SK-N-SH (cell line): ENCODE measurements around the gene PYGO2. TPM values are rescaled to one million over a fixed set of nuclear protein-coding genes. Genes with fewer than 3 reads are reported as not detected.

Experiments
- CTCF ChIA-PET: fragments of 300-600, 350-600 bp; formaldehyde crosslinking; extraction: SDS; loops from one replicate; lab custom pipeline; 2021; lab: Yijun Ruan, JAX
- POLR2A ChIA-PET: fragments of 350-600 bp; sonication (Branson Sonifier 250); formaldehyde crosslinking; extraction: SDS; loops from one replicate; lab custom pipeline; 2020; ENCODE audit warnings: antibody characterized with exemption, inconsistent platforms; lab: Yijun Ruan, JAX
- DNase-seq: peaks from one replicate; pipeline ENCODE4 v3.0.0; 2012
- H2AFZ ChIP-seq: fragments of 200-600 bp; sonication (generic); 2 replicates; pipeline ENCODE4 v1.8.1; 2016; ENCODE audit warnings: antibody characterized with exemption, mild to moderate bottlenecking, low read depth
- H3F3A ChIP-seq: fragments of 200-600 bp; sonication (generic); replicated peaks from 2 replicates; pipeline ENCODE3; 2016; ENCODE audit warnings: antibody characterized with exemption, mild to moderate bottlenecking; ENCODE audit not compliant: insufficient read depth
- H3K27ac ChIP-seq, 2 experiments: fragments of 200-500 bp in 1 of 2; fragments of 200-600 bp in 1 of 2; sonication (Bioruptor generic) in 1 of 2; sonication (generic), shearing (Covaris generic) in 1 of 2; 2 replicates each; pipeline versions ENCODE4 v1.5.1 to v1.6.1; 2014 to 2016; ENCODE audit warnings: low read depth in 2 of 2, inconsistent platforms in 1 of 2, low read length in 1 of 2, mild to moderate bottlenecking in 1 of 2, mixed read lengths in 1 of 2
- H3K27me3 ChIP-seq: fragments of 200-600 bp; sonication (generic), shearing (Covaris generic); 2 replicates; pipeline ENCODE4 v1.6.1; 2016; ENCODE audit warnings: mixed run types; ENCODE audit not compliant: insufficient read depth
- H3K36me3 ChIP-seq, 2 experiments: fragments of 200-500 bp in 1 of 2; fragments of 200-600 bp in 1 of 2; sonication (Bioruptor generic) in 1 of 2; sonication (generic) in 1 of 2; replicated peaks in 1 of 2; 2 replicates each; pipeline versions ENCODE3 to v1.5.1; 2014 to 2016; ENCODE audit warnings: low read length in 1 of 2, mild to moderate bottlenecking in 1 of 2; ENCODE audit not compliant: insufficient read depth in 2 of 2, control insufficient read depth in 1 of 2
- H3K4me1 ChIP-seq, 2 experiments: fragments of 200-500 bp in 1 of 2; fragments of 200-600 bp in 1 of 2; sonication (Bioruptor generic) in 1 of 2; sonication (generic), shearing (Covaris generic) in 1 of 2; 2 replicates each; pipeline versions ENCODE4 v1.5.1 to v1.6.1; 2014 to 2016; ENCODE audit warnings: low read depth in 1 of 2, low read length in 1 of 2, mixed run types in 1 of 2; ENCODE audit not compliant: insufficient read depth in 2 of 2, control insufficient read depth in 1 of 2
- H3K4me2 ChIP-seq: fragments of 200-600 bp; sonication (generic), shearing (Covaris generic); 2 replicates; pipeline ENCODE4 v1.6.1; 2017; ENCODE audit warnings: mixed run types
- H3K4me3 ChIP-seq, 2 experiments: fragments of 200-500 bp in 1 of 2; fragments of 200-600 bp in 1 of 2; sonication (Bioruptor generic) in 1 of 2; sonication (generic), shearing (Covaris generic) in 1 of 2; 2 replicates each; pipeline versions ENCODE4 v1.5.1 to v1.8.1; 2014 to 2016; ENCODE audit warnings: low read depth in 2 of 2, inconsistent platforms in 1 of 2, low read length in 1 of 2, mild to moderate bottlenecking in 1 of 2, mixed read lengths in 1 of 2, moderate library complexity in 1 of 2
- H3K79me2 ChIP-seq: fragments of 200-600 bp; sonication (generic); 2 replicates; pipeline ENCODE4 v1.8.1; 2017; ENCODE audit warnings: mild to moderate bottlenecking; ENCODE audit not compliant: insufficient read depth
- H3K9ac ChIP-seq: fragments of 200-600 bp; sonication (generic); 2 replicates; pipeline ENCODE4 v1.6.1; 2017; ENCODE audit warnings: mixed run types
- H3K9me2 ChIP-seq: fragments of 200-600 bp; sonication (generic); 2 replicates; pipeline ENCODE4 v1.6.1; 2017; ENCODE audit warnings: mixed run types
- H3K9me3 ChIP-seq: fragments of 200-600 bp; sonication (generic); 2 replicates; pipeline ENCODE4 v1.6.1; 2017; ENCODE audit warnings: mixed run types, mild to moderate bottlenecking, moderate library complexity
- H4K20me1 ChIP-seq: fragments of 200-600 bp; sonication (generic); 2 replicates; pipeline ENCODE4 v1.6.1; 2017; ENCODE audit warnings: mild to moderate bottlenecking, mixed run types; ENCODE audit not compliant: insufficient read depth
- CHD2 ChIP-seq: fragments of 150-350 bp; IDR thresholded peaks from 2 replicates; pipeline ENCODE4 v1.6.1; 2018; ENCODE audit warnings: low read length; ENCODE audit not compliant: partially characterized antibody
- CTCF ChIP-seq: fragments of 200-600 bp; sonication (generic); IDR thresholded peaks from 2 replicates; pipeline ENCODE4 v1.6.1; 2017; ENCODE audit warnings: antibody characterized with exemption, mild to moderate bottlenecking, moderate library complexity
- ELF1 ChIP-seq: IDR thresholded peaks from 2 replicates; pipeline ENCODE4 v1.4.0; 2012
- EP300 ChIP-seq, 2 experiments: IDR thresholded peaks; 2 replicates each; pipeline versions ENCODE4 v1.4.0 to v1.6.1; 2012; ENCODE audit warnings: borderline replicate concordance in 1 of 2, low read depth in 1 of 2, low read length in 1 of 2
- FOSL2 ChIP-seq: IDR thresholded peaks from 2 replicates; pipeline ENCODE4 v1.4.0; 2012; ENCODE audit warnings: low read depth, mild to moderate bottlenecking, moderate library complexity, borderline replicate concordance
- FOXM1 ChIP-seq: IDR thresholded peaks from 2 replicates; pipeline ENCODE4 v1.4.0; 2012; ENCODE audit warnings: low read depth, mild to moderate bottlenecking
- GABPA ChIP-seq: IDR thresholded peaks from 2 replicates; pipeline ENCODE4 v1.4.0; 2012; ENCODE audit warnings: low read depth, mild to moderate bottlenecking
- GATA2 ChIP-seq: sonication (generic); formaldehyde crosslinking; IDR thresholded peaks from 2 replicates; pipeline ENCODE4 v1.5.0; 2020; ENCODE audit warnings: mild to moderate bottlenecking, missing genetic modification reagents
- MAX ChIP-seq: IDR thresholded peaks from 2 replicates; pipeline ENCODE4 v1.4.0; 2012; ENCODE audit warnings: low read depth
- NRF1 ChIP-seq: IDR thresholded peaks from 2 replicates; pipeline ENCODE4 v1.6.1; 2012; ENCODE audit warnings: low read depth, mild to moderate bottlenecking, low read length
- PBX3 ChIP-seq: IDR thresholded peaks from 2 replicates; pipeline ENCODE4; 2012
- POLR2AphosphoS5 ChIP-seq: IDR thresholded peaks from 2 replicates; pipeline ENCODE4 v1.6.1; 2012; ENCODE audit warnings: low read depth, low read length
- RXRA ChIP-seq: IDR thresholded peaks from 2 replicates; pipeline ENCODE4 v1.4.0; 2012; ENCODE audit warnings: low read depth, mild to moderate bottlenecking, borderline replicate concordance
- TEAD4 ChIP-seq: IDR thresholded peaks from 2 replicates; pipeline ENCODE4 v1.4.0; 2012; ENCODE audit warnings: mild to moderate bottlenecking, borderline replicate concordance; ENCODE audit not compliant: insufficient read depth
- USF1 ChIP-seq: IDR thresholded peaks from 2 replicates; pipeline ENCODE4 v1.4.0; 2012; ENCODE audit warnings: low read depth, borderline replicate concordance
- USF2 ChIP-seq: fragments of 150-350 bp; IDR thresholded peaks from 2 replicates; pipeline ENCODE4 v1.6.1; 2017; ENCODE audit warnings: antibody characterized with exemption, low read length, low read depth, borderline replicate concordance
- ZBTB33 ChIP-seq: IDR thresholded peaks from 2 replicates; pipeline ENCODE4 v1.4.0; 2012; ENCODE audit warnings: low read depth, borderline replicate concordance
- WGBS: methylation state at CpG from one replicate; pipeline ENCODE4 v1.1.6; 2017; ENCODE audit warnings: low lambda C conversion rate; 5-methylcytosine and 5-hydroxymethylcytosine counted together
- polyA plus RNA-seq, 3 experiments: library from polyadenylated mRNA; depleted of rRNA; stranded (reverse); fragments of >200 nt; gene quantifications; 2 replicates each; pipeline ENCODE4 v1.2.3, GENCODE V29; 2012

The PYGO2 gene
- polyA plus RNA-seq, 1 of the 3 experiments (the other 2 are of a cell fraction): 23.3 TPM

- ChIA-PET POLR2A (interaction anchor here (1.2 to 3.7 kb wide), 7 partner anchors 8 to 30 kb away, joined by 7 to 25 read pairs (median 15); partner anchors contain the start of genes FLAD1, PBXIP1 and PYGO2), CTCF (interaction anchor here (1.0 to 37.5 kb wide), 9 partner anchors 11 to 196 kb away, joined by 3 to 640 read pairs (median 7); partner anchors contain the start of genes FLAD1, LENEP, PYGO2 and ZBTB7B)
- Histone ChIP-seq H3K9ac (peak overlapping the region; percentile 88), H3K27me3 (no peaks in the 10 kb centered on the region), H3K27ac (peak overlapping the region; percentile 97 to 99), H3K9me3 (no peaks in the 10 kb centered on the region), H3K4me1 (peaks cover 18 to 65% of the 10 kb centered on the region in 2 experiments), H3K36me3 (peaks cover 18 to 20% of the 10 kb centered on the region in 2 experiments), H4K20me1 (peaks cover 27% of the 10 kb centered on the region), H3K4me2 (peak overlapping the region; percentile 98), H3K4me3 (peak overlapping the region; percentile 4 to 90), H3F3A (peaks cover 39% of the 10 kb centered on the region), H3K79me2 (peaks cover 70% of the 10 kb centered on the region), H2AFZ (no peak overlapping the region), H3K9me2 (no peaks in the 10 kb centered on the region)
- TF ChIP-seq MAX (no peak), EP300 (IDR thresholded peaks at IDR 0.05; ENCODE audit: borderline replicate concordance in 1 of 2, low read depth in 1 of 2, low read length in 1 of 2) (no peak), CHD2 (no peak), GATA2 (CRISPR knock-in tag) (no peak), GABPA (no peak), USF1 (no peak), NRF1 (no peak)
- DNase-seq: no peak
- WGBS: 57% methylated on average over 10 of the region's 10 CpGs
Measured at GRCh38 chr1:154971341-154971998, 9.9 kb upstream of the PYGO2 start.

GRCh38 chr1:154970631-154971340 is 9.2 kb upstream of the PYGO2 start, which contains the start of gene SHC1:
TSS of gene SHC1 (minus strand) at chr1:154970747. CDS start at chr1:154970526, 221 bp downstream.
- DNase-seq: peak; percentile 90
- Histone ChIP-seq H3K27me3 (no peaks in the 10 kb centered on the region), H2AFZ (no peak within 1 kb of the TSS), H3K4me1 (peaks cover 18 to 63% of the 10 kb centered on the region in 2 experiments), H3K4me3 (peak within 1 kb of the TSS; percentile 77 to 90), H3K79me2 (peaks cover 70% of the 10 kb centered on the region), H3K9me2 (no peaks in the 10 kb centered on the region), H3K36me3 (peaks cover 24 to 25% of the 10 kb centered on the region in 2 experiments), H3K4me2 (peak within 1 kb of the TSS; percentile 98), H3F3A (peaks cover 40% of the 10 kb centered on the region), H3K9ac (peak within 1 kb of the TSS; percentile 88), H4K20me1 (peaks cover 27% of the 10 kb centered on the region), H3K27ac (peak within 1 kb of the TSS; percentile 97 to 99), H3K9me3 (no peaks in the 10 kb centered on the region)
- CTCF ChIA-PET: interaction anchor here (0.7 to 37.5 kb wide), 9 partner anchors 9 to 197 kb away, joined by 3 to 640 read pairs (median 7); partner anchors contain the start of genes FLAD1, LENEP, PYGO2 and ZBTB7B
- POLR2A ChIA-PET: interaction anchor here (0.5 to 3.7 kb wide), 15 partner anchors 9 to 197 kb away, joined by 3 to 25 read pairs (median 6); partner anchors contain the start of genes ADAM15, EFNA3, FLAD1 and LENEP
- 6% methylated on average over 13 of the region's 15 CpGs for WGBS
- TF ChIP-seq FOSL2 (peak; percentile 64; the same call in 1 of the 2 replicates), POLR2AphosphoS5 (peak; percentile 99), FOXM1 (no peak), ZBTB33 (no peak), CTCF (no peak), PBX3 (no peak; the same call in 1 of the 2 replicates), ELF1 (no peak), RXRA (no peak), USF2 (no peak), TEAD4 (no peak), NRF1 (no peak), GATA2 (CRISPR knock-in tag) (no peak), CHD2 (peak; percentile 71)
